Nucleus accumbens (tissue), 56 donors: ENCODE results near the gene AP2S1.
"Not testable (repeated sequence)": the region's sequence is repeated elsewhere in the genome, so short reads cannot be mapped to it uniquely, and the experiment has no call there.

Source experiments
- DNase-seq, 56 donors: peaks; one replicate each; lab custom pipeline; 2025; lab: John Stamatoyannopoulos, UW

AP2S1 gene

GRCh38 chr19:46868025-46868802 lies 17.6 kb upstream of the AP2S1 start:
- DNase-seq: no peak

- no peak for DNase-seq
Observed at GRCh38 chr19:46867170-46867569, 16.5 kb upstream of the AP2S1 start.

- DNase-seq: no peak
Observed at GRCh38 chr19:46866407-46867136, 15.9 kb upstream of the AP2S1 start.

- peak in 11 of 56 donors; percentile 5 to 52 (median 13) for DNase-seq
Observed at GRCh38 chr19:46863818-46864629, 13.4 kb upstream of the AP2S1 start.

- DNase-seq: no peak
Observed at GRCh38 chr19:46862974-46863632, 12.5 kb upstream of the AP2S1 start.

- no peak for DNase-seq
Observed at GRCh38 chr19:46862503-46862834, 11.8 kb upstream of the AP2S1 start.

- peak in 27 of 56 donors; percentile 8 to 68 (median 29) for DNase-seq
Observed at GRCh38 chr19:46861691-46862502, 11.3 kb upstream of the AP2S1 start.

GRCh38 chr19:46860846-46861690 lies 10.4 kb upstream of the AP2S1 start, which contains the start of gene ARHGAP35:
Gene ARHGAP35 (plus strand): TSS chr19:46860997. CDS start chr19:46918676, 57,679 bp downstream.
- peak in 31 of 56 donors; percentile 13 to 92 (median 76) for DNase-seq

GRCh38 chr19:46860125-46860845 lies 9.6 kb upstream of the AP2S1 start:
- DNase-seq: peak; percentile 67 to 99 (median 97)

GRCh38 chr19:46859637-46860124 lies 9.0 kb upstream of the AP2S1 start:
- DNase-seq: peak in 12 of 56 donors; percentile 45 to 81 (median 60)

GRCh38 chr19:46856062-46857022 lies 5.7 kb upstream of the AP2S1 start:
- DNase-seq: peak; percentile 68 to 99 (median 95)

- not testable (repeated sequence) for DNase-seq
Observed at GRCh38 chr19:46854698-46855097, 4.1 kb upstream of the AP2S1 start.

- DNase-seq: no peak
Observed at GRCh38 chr19:46852830-46853229, 2.2 kb upstream of the AP2S1 start.

- no peak for DNase-seq
Observed at GRCh38 chr19:46849610-46850009, 1.0 kb downstream of the AP2S1 start.

- DNase-seq: no peak
Observed at GRCh38 chr19:46848389-46848788, 2.3 kb downstream of the AP2S1 start.

GRCh38 chr19:46847528-46847927 lies 3.1 kb downstream of the AP2S1 start:
- DNase-seq: no peak
